T47D (cell line): ENCODE measurements around the gene TPH2.

Experiments
- DNase-seq, 2 experiments: peaks; one replicate each; pipeline versions ENCODE4 v3.0.0 to v3.0.0-alpha.2; 2011 to 2012; ENCODE audit warnings: low read depth in 1 of 2, low spot score in 1 of 2
- JUND ChIP-seq: IDR thresholded peaks from 2 replicates; pipeline ENCODE4 v1.6.1; 2012; ENCODE audit warnings: low read depth
- in situ Hi-C: cut with HindIII; loops from 2 replicates; pipeline ENCODE4 v1.10.0; 2016; ENCODE audit warnings: low sequenced_read_pairs, low pct_unique_long_range_greater_than_20kb

Gene TPH2

GRCh38 chr12:72017054-72017651 is 78.5 kb downstream of the TPH2 start:
- in situ Hi-C loops, result no loop called here
- no peak for TF ChIP-seq JUND
- DNase-seq, result peak; percentile 57 to 89

- in situ Hi-C loops, result no loop called here
- no peak for TF ChIP-seq JUND
- DNase-seq, result no peak
These were observed 79.4 kb downstream of the TPH2 start for GRCh38 chr12:72018036-72018435.

- in situ Hi-C loops, result no loop called here
- no peak for DNase-seq
- TF ChIP-seq JUND, result no peak
These were observed 86.0 kb downstream of the TPH2 start for GRCh38 chr12:72024613-72025012.

- in situ Hi-C loops, result no loop called here
- DNase-seq, result no peak
- TF ChIP-seq JUND, result no peak
These were observed 86.9 kb downstream of the TPH2 start for GRCh38 chr12:72025524-72025923.

GRCh38 chr12:72028966-72029365 is 90.3 kb downstream of the TPH2 start:
- no peak for TF ChIP-seq JUND
- in situ Hi-C loops, result no loop called here
- no peak for DNase-seq

- in situ Hi-C loops, result no loop called here
These were observed 91.6 kb downstream of the TPH2 start for GRCh38 chr12:72030277-72030676.

GRCh38 chr12:72031066-72031465 is 92.4 kb downstream of the TPH2 start:
- TF ChIP-seq JUND, result no peak
- DNase-seq, result no peak
- in situ Hi-C loops, result no loop called here

More at GRCh38 chr12:72030277-72030676, 91.6 kb downstream of the TPH2 start:
- DNase-seq, result no peak
- no peak for TF ChIP-seq JUND

- TF ChIP-seq JUND, result no peak
- in situ Hi-C loops, result no loop called here
- no peak for DNase-seq
These were observed 95.3 kb downstream of the TPH2 start for GRCh38 chr12:72033991-72034390.

- in situ Hi-C loops, result no loop called here
- DNase-seq, result no peak
- no peak for TF ChIP-seq JUND
These were observed 97.0 kb downstream of the TPH2 start for GRCh38 chr12:72035625-72036024.

GRCh38 chr12:72036393-72036792 is 97.7 kb downstream of the TPH2 start:
- TF ChIP-seq JUND, result no peak
- in situ Hi-C loops, result no loop called here
- no peak for DNase-seq

- no peak for TF ChIP-seq JUND
- in situ Hi-C loops, result no loop called here
- DNase-seq, result no peak
These were observed 98.6 kb downstream of the TPH2 start for GRCh38 chr12:72037006-72037795.

- TF ChIP-seq JUND, result no peak
- DNase-seq, result no peak
These were observed 103.2 kb downstream of the TPH2 start for GRCh38 chr12:72041811-72042210.

GRCh38 chr12:72053604-72054003 is 115.0 kb downstream of the TPH2 start:
- in situ Hi-C loops, result no loop called here
- no peak for TF ChIP-seq JUND
- no peak for DNase-seq

More at GRCh38 chr12:72041811-72042210, 103.2 kb downstream of the TPH2 start:
- in situ Hi-C loops, result no loop called here
